Memory B cell (primary cell): ENCODE data around the gene CHRM5.

Experiments
- ATAC-seq: fragments of 150-1000 bp; cut with Tn5 transposase; 2 replicates; pipeline ENCODE4 v1.10.0; 2021; ENCODE audit warnings: low read depth, mild to moderate bottlenecking, moderate library complexity
- DNase-seq, 2 donors: peaks; one replicate each; pipeline ENCODE4 v3.0.0; 2022; ENCODE audit warnings: low spot score in 2 of 2
- H3K27ac Mint-ChIP-seq: one replicate; pipeline ENCODE4 v1.8.0; 2022; ENCODE audit warnings: mild to moderate bottlenecking, moderate library complexity, mixed read lengths
- H3K27me3 Mint-ChIP-seq: one replicate; pipeline ENCODE4 v1.8.0; 2022; ENCODE audit warnings: mixed read lengths
- H3K36me3 Mint-ChIP-seq: one replicate; pipeline ENCODE4 v1.8.0; 2022; ENCODE audit warnings: mild to moderate bottlenecking, mixed read lengths
- H3K4me1 Mint-ChIP-seq: one replicate; pipeline ENCODE4 v1.8.0; 2022; ENCODE audit warnings: mixed read lengths
- H3K4me3 Mint-ChIP-seq: one replicate; pipeline ENCODE4 v1.8.0; 2022; ENCODE audit warnings: mild to moderate bottlenecking, moderate library complexity, mixed read lengths
- H3K9me3 Mint-ChIP-seq: one replicate; pipeline ENCODE4 v1.8.0; 2022; ENCODE audit warnings: mixed read lengths

Gene CHRM5

GRCh38 chr15:34065941-34066340 lies 97.6 kb downstream of the CHRM5 start:
- ATAC-seq (no peak), DNase-seq (no peak)
- Mint-ChIP-seq H3K9me3 (no peaks in the 10 kb centered on the region), H3K4me1 (peaks cover 3% of the 10 kb centered on the region), H3K4me3 (no peak overlapping the region), H3K36me3 (no peaks in the 10 kb centered on the region), H3K27me3 (no peaks in the 10 kb centered on the region), H3K27ac (no peak overlapping the region)

GRCh38 chr15:34070003-34070402 lies 101.7 kb downstream of the CHRM5 start:
- DNase-seq, result no peak
- ATAC-seq, result no peak
- no peak overlapping the region for H3K4me3 Mint-ChIP-seq
- H3K9me3 Mint-ChIP-seq, result peaks cover 3% of the 10 kb centered on the region
- H3K27me3 Mint-ChIP-seq, result no peaks in the 10 kb centered on the region
- H3K27ac Mint-ChIP-seq, result no peak overlapping the region
- H3K4me1 Mint-ChIP-seq, result no peaks in the 10 kb centered on the region
- H3K36me3 Mint-ChIP-seq, result peaks cover 5% of the 10 kb centered on the region

- no peak overlapping the region for H3K27ac Mint-ChIP-seq
- no peak for ATAC-seq
- no peak overlapping the region for H3K4me3 Mint-ChIP-seq
- H3K36me3 Mint-ChIP-seq, result peaks cover 15% of the 10 kb centered on the region
- H3K27me3 Mint-ChIP-seq, result no peaks in the 10 kb centered on the region
- no peaks in the 10 kb centered on the region for H3K4me1 Mint-ChIP-seq
- H3K9me3 Mint-ChIP-seq, result peaks cover 3% of the 10 kb centered on the region
- DNase-seq, result no peak
Observed at GRCh38 chr15:34076785-34077184, 108.5 kb downstream of the CHRM5 start.

- ATAC-seq (no peak), DNase-seq (no peak)
- Mint-ChIP-seq H3K4me1 (no peaks in the 10 kb centered on the region), H3K27ac (no peak overlapping the region), H3K27me3 (no peaks in the 10 kb centered on the region), H3K9me3 (peaks cover 3% of the 10 kb centered on the region), H3K4me3 (no peak overlapping the region), H3K36me3 (peaks cover 19% of the 10 kb centered on the region)
Observed at GRCh38 chr15:34078900-34079299, 110.6 kb downstream of the CHRM5 start.

DNA sequence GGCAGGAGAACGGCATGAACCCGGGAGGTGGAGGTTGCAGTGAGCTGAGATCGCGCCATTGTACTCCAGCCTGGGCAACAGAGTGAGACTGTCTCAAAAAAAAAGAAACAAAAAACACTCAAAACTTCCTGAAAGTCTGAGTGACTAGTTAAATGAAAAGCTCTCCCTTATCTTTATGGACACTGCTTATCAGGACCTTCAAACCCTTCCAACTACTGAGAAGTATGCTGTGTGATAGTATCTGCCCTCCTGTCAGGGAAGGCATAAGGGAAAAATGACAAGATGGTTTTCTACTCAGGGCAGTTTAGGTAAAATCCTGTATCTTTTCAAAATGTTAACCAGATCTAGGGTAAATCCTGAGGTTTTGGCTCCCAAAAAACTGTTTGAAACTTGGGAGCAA lies 111.6 kb downstream of the CHRM5 start:
- no peaks in the 10 kb centered on the region for H3K27me3 Mint-ChIP-seq
- H3K9me3 Mint-ChIP-seq, result no peaks in the 10 kb centered on the region
- H3K27ac Mint-ChIP-seq, result no peak overlapping the region
- no peak for DNase-seq
- ATAC-seq, result no peak
- no peak overlapping the region for H3K4me3 Mint-ChIP-seq
- H3K4me1 Mint-ChIP-seq, result no peaks in the 10 kb centered on the region
- H3K36me3 Mint-ChIP-seq, result peaks cover 19% of the 10 kb centered on the region

DNA sequence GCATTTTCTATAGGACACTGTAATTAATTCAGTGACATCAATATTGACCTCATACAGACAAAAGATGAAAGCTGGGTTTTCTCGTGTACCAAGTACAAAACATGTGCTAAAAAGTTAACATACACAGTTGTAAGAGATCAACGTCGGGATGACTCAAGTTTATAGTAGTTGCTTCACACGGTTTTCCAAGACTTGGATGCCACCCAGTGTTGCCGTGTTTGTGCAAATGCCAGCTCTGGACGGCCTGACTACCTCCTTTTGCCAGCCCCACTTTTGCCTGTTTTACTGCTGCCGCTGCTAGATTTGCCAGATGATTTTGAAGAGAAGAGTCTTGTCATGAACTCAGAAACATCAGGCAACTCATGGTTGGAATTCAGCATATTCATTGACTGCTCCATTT lies 115.8 kb downstream of the CHRM5 start:
- Mint-ChIP-seq H3K9me3 (no peaks in the 10 kb centered on the region), H3K27me3 (no peaks in the 10 kb centered on the region), H3K4me1 (no peaks in the 10 kb centered on the region), H3K27ac (no peak overlapping the region), H3K4me3 (no peak overlapping the region), H3K36me3 (peaks cover 18% of the 10 kb centered on the region)
- DNase-seq (no peak), ATAC-seq (no peak)

- peaks cover 23% of the 10 kb centered on the region for H3K36me3 Mint-ChIP-seq
- no peaks in the 10 kb centered on the region for H3K27me3 Mint-ChIP-seq
- no peaks in the 10 kb centered on the region for H3K9me3 Mint-ChIP-seq
- no peak overlapping the region for H3K4me3 Mint-ChIP-seq
- ATAC-seq (no peak), DNase-seq (no peak)
- H3K27ac Mint-ChIP-seq, result no peak overlapping the region
- peaks cover 4% of the 10 kb centered on the region for H3K4me1 Mint-ChIP-seq
Observed at GRCh38 chr15:34085746-34086145, 117.4 kb downstream of the CHRM5 start.

- Mint-ChIP-seq H3K4me1 (peaks cover 11% of the 10 kb centered on the region), H3K27me3 (no peaks in the 10 kb centered on the region), H3K9me3 (no peaks in the 10 kb centered on the region), H3K4me3 (no peak overlapping the region), H3K27ac (no peak overlapping the region), H3K36me3 (peaks cover 9% of the 10 kb centered on the region)
- ATAC-seq, result no peak
- DNase-seq, result no peak
Observed at GRCh38 chr15:34099914-34100313, 131.6 kb downstream of the CHRM5 start.

DNA sequence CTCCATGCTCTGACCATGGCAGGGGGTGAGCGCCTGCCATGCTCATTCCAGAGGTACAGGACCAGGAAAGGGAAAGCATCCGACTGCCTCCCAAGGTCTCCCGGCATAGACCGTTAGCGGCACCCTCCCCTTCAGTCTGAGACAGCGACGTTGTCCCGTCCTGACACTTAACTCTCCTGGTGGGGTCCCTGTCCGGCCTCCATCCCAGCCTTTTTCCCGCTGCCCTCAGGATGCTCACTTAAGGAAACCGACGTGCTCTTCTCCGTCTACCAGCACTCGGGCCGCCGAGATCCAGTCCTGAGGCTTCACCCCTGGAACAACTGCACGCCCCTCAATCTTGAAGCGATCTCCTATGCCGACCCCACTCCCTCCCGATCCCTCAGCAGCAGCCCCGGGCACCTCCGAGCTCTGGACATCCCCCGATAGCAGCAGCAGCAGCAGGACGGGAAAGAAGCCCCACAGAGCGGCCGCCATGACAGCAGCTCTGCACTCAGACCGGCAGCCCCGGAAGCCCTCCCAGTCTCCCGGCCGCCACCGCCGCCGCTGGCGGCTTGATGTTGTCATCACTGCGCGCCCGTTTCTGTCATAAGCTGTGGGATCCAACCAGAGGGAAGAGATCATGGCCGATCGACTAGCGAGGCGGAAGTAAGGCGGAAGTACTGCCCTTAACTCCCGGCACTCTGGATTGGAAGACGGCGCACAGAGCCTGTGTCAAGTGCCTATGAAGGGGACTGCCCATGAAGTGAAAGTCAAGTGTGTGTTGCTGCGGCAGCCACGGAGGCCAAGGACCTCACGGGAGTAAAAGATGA lies 133.3 kb downstream of the CHRM5 start, which contains the start of the genes EMC7 and PGBD4:
EMC7 (minus strand) TSS at position 497 of the 809 bp plus-strand sequence; CDS start at position 474, 23 bp downstream.
PGBD4 (plus strand) TSS at position 718 of the 809 bp plus-strand sequence. CDS start 449 bp downstream, outside the sequence.
- Mint-ChIP-seq H3K36me3 (peaks cover 10% of the 10 kb centered on the region), H3K27ac (peak within 1 kb of the TSS; percentile 99), H3K4me3 (peak within 1 kb of the TSS; percentile 95), H3K9me3 (no peaks in the 10 kb centered on the region), H3K4me1 (peaks cover 11% of the 10 kb centered on the region), H3K27me3 (no peaks in the 10 kb centered on the region)
- ATAC-seq (peak; percentile 95), DNase-seq (peak; percentile 98 to 99)

GRCh38 chr15:34102175-34102925 lies 134.1 kb downstream of the CHRM5 start:
- no peak for ATAC-seq
- Mint-ChIP-seq H3K27ac (peak overlapping the region; percentile 99), H3K4me1 (peaks cover 11% of the 10 kb centered on the region), H3K9me3 (no peaks in the 10 kb centered on the region), H3K27me3 (no peaks in the 10 kb centered on the region), H3K36me3 (peaks cover 10% of the 10 kb centered on the region), H3K4me3 (peak overlapping the region; percentile 95)
- peak in 1 of 2 donors; percentile 11 for DNase-seq

GRCh38 chr15:34106423-34106822 lies 138.1 kb downstream of the CHRM5 start:
- Mint-ChIP-seq H3K4me1 (no peaks in the 10 kb centered on the region), H3K27me3 (no peaks in the 10 kb centered on the region), H3K9me3 (no peaks in the 10 kb centered on the region), H3K36me3 (peaks cover 7% of the 10 kb centered on the region), H3K4me3 (no peak overlapping the region), H3K27ac (no peak overlapping the region)
- ATAC-seq (no peak), DNase-seq (no peak)

- Mint-ChIP-seq H3K4me1 (no peaks in the 10 kb centered on the region), H3K9me3 (no peaks in the 10 kb centered on the region), H3K36me3 (peaks cover 7% of the 10 kb centered on the region), H3K27ac (no peak overlapping the region), H3K4me3 (no peak overlapping the region), H3K27me3 (no peaks in the 10 kb centered on the region)
- no peak for ATAC-seq
- no peak for DNase-seq
Observed at GRCh38 chr15:34107315-34107714, 139.0 kb downstream of the CHRM5 start.

GRCh38 chr15:34109797-34110663 lies 141.7 kb downstream of the CHRM5 start:
- Mint-ChIP-seq H3K4me3 (no peak overlapping the region), H3K9me3 (no peaks in the 10 kb centered on the region), H3K27me3 (peaks cover 5% of the 10 kb centered on the region), H3K4me1 (no peaks in the 10 kb centered on the region), H3K27ac (no peak overlapping the region), H3K36me3 (peaks cover 3% of the 10 kb centered on the region)
- peak; percentile 56 for ATAC-seq
- DNase-seq, result no peak
